Transverse colon (tissue), 4 donors: ENCODE measurements around the gene LARP4B.

ENCODE experiments used
- CTCF ChIP-seq, 5 experiments: fragments of 200-600 bp in 3 of 5; fragments of 450-650 bp in 2 of 5; sonication (generic) in 3 of 5; IDR thresholded peaks; 1 replicate in 2 of 5; 2 replicates in 3 of 5; pipeline ENCODE4 v1.5.1; 2016 to 2017; ENCODE audit warnings: antibody characterized with exemption in 5 of 5, inconsistent platforms in 3 of 5, mild to moderate bottlenecking in 2 of 5, moderate library complexity in 1 of 5
- EP300 ChIP-seq: sonication (generic); formaldehyde crosslinking; IDR thresholded peaks from one replicate; pipeline ENCODE4 v1.6.1; 2017; ENCODE audit warnings: antibody characterized with exemption, low read depth
- POLR2A ChIP-seq: fragments of 450-650 bp; IDR thresholded peaks from one replicate; pipeline ENCODE4 v1.6.1; 2016; ENCODE audit warnings: antibody characterized with exemption, mild to moderate bottlenecking, moderate library complexity
- POLR2AphosphoS5 ChIP-seq, 3 donors: sonication (generic); formaldehyde crosslinking; IDR thresholded peaks; one replicate each; pipeline ENCODE4 v1.6.1; 2016; ENCODE audit warnings: antibody characterized with exemption in 3 of 3

- TF ChIP-seq CTCF (IDR thresholded peaks at IDR 0.05) (no peak), POLR2A (no peak), POLR2AphosphoS5 (IDR thresholded peaks at IDR 0.05) (no peak), EP300 (no peak)
Observed at GRCh38 chr10:804787-805619, 126.5 kb downstream of the LARP4B start.
